GM19351 (cell line): Measurements from ENCODE around the gene ANKRD33B.
A peak's percentile ranks its signal among the peaks of the same experiment; 100 is the strongest.
"Not testable (repeated sequence)": the region's sequence is repeated elsewhere in the genome, so short reads cannot be mapped to it uniquely, and the experiment has no call there.

ENCODE experiments used
- ATAC-seq: cut with Tn5 transposase; IDR thresholded peaks from one replicate; pipeline ENCODE4 v1.9.1; 2021; ENCODE audit warnings: mild to moderate bottlenecking, moderate library complexity; ENCODE audit not compliant: unreplicated experiment

Gene ANKRD33B

GRCh38 chr5:10563945-10564837, at the start of gene ANKRD33B:
Gene ANKRD33B, plus strand, starts transcription at chr5:10564070. Its CDS starts 398 bp downstream, at chr5:10564468.
- peak; percentile 49 for ATAC-seq

DNA sequence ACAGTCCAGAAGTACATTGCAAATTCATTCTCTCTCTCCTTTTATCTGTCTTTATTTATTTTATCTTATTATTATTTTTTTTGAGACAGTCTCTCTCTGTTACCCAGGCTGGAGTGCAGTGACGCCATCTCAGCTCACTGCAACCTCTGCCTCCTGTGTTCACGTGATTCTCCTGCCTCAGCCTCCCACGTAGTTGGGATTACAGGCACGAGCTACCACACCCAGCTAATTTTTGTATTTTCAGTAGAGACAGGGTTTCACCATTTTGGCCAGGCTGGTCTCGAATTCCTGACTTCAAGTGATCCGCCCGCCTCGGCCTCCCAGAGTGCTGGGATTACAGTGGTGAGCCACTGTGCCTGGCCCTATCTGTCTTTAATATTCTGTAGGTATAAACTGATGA, 49.3 kb upstream of the ANKRD33B start:
- not testable (repeated sequence) for ATAC-seq

DNA sequence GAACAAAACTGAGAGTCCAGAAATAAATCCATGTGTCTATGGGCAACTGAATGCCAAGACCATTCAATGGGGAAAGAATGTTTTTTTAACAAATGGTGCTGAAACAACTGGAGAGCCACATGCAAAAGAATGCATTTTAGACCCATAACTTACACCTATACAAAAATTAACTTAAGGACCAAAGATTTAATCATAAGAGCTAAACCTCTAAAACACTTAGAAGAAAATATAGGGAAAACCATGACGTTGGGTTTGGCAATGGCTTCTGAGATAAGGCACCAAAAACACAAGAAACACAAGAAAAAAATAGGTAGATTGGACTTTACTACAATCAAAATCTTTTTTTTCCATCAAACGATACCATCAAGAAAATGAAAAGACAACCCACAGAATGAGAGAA, 48.4 kb upstream of the ANKRD33B start:
- no peak for ATAC-seq

GRCh38 chr5:10518347-10518746, 45.5 kb upstream of the ANKRD33B start:
- no peak for ATAC-seq

DNA sequence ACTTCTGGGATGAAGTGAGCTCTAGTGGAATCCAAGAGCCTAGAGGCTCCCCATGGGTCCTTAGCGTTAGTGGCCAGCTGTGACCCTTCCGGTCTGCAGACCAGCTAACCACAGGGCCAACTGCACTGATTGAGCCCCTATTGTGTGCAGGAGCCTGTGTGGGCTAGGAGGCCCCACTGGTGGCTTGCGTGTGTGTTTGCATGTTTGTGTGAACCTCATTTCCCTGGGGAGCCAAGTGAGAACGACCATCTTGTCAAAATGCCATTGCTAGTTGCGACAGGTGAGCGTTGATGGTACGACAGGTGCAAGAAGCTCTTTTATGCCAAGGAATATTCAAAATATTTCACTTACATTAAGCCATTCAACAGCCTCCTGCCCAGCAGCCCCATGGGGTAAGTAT, 44.1 kb upstream of the ANKRD33B start:
- no peak for ATAC-seq

GRCh38 chr5:10520706-10521105, 43.2 kb upstream of the ANKRD33B start:
- ATAC-seq: no peak

- ATAC-seq: no peak
Observed at GRCh38 chr5:10521466-10522223, 42.2 kb upstream of the ANKRD33B start.

- no peak for ATAC-seq
Observed at GRCh38 chr5:10522224-10522611, 41.7 kb upstream of the ANKRD33B start.

- no peak for ATAC-seq
Observed at GRCh38 chr5:10524376-10525123, 39.3 kb upstream of the ANKRD33B start.

DNA sequence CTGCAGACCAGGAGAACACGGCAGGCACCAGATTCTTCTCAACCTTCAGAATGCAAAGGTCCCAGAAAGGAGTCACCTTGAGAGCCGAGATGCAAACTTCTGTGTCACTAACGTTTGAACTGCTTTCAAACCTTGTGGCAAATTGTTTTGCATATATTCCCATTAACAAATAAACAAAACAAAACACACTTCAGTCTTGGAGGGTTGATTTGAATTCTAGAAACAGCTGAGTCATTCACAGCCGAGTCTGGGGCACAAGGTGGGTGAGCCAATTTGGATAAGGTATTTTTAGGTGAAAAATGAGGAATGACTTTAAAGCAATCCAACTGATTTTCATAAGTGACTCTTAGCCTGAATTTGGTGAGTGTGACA, 38.8 kb upstream of the ANKRD33B start:
- ATAC-seq: no peak

GRCh38 chr5:10527281-10527950, 36.5 kb upstream of the ANKRD33B start:
- ATAC-seq: no peak

DNA sequence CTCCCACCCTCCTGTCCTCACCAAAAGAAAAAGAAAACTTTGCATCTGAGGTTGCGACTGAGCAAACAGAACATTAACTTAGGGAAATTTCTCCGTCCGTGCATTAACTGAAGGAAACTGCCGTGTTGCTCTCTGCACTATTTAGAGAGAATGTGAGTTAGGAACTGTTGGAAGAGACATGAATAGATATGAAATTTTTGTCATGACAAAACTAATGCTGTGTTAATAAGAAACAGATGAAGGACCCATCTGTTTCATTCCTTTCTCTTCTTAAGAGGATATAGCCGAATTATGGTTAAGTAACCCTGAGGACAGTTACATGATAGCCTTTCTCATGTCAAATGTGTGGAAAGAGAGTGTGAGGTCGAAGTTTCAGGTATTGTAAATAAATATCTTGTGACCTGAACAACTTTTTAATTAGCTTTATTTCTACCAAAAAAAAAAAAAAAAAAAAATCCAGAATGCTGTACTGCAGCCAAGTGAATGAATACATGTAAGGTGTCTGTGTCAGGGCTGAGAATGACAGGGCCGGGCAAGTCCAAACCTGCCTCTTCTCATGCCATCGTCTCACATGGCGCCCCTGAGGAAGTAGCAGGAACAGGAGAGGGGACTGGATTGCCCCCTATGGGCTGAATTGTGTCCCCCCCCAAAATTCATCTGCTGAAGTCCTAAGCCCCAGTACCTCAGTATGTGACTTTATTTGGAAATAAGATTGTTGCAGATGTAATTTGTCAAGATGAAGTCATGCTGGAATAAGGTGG, 35.6 kb upstream of the ANKRD33B start:
- no peak for ATAC-seq

DNA sequence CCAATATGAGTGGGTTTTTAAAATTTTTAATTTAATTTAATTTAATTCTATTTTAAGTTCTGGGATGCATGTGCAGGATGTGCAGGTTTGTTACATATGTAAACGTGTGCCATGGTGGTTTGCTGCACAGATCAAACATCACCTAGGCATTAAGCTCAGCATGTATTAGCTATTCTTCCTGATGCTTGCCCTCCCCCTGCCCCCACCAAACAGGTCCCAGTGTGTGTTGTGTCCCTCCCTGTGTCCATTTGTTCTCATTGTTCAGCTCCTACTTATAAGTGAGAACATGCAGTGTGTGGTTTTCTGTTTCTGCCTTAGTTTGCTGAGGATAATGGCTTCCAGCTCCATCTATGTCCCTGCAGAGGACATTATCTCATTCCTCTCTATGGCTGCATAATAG, 35.0 kb upstream of the ANKRD33B start:
- no peak for ATAC-seq

DNA sequence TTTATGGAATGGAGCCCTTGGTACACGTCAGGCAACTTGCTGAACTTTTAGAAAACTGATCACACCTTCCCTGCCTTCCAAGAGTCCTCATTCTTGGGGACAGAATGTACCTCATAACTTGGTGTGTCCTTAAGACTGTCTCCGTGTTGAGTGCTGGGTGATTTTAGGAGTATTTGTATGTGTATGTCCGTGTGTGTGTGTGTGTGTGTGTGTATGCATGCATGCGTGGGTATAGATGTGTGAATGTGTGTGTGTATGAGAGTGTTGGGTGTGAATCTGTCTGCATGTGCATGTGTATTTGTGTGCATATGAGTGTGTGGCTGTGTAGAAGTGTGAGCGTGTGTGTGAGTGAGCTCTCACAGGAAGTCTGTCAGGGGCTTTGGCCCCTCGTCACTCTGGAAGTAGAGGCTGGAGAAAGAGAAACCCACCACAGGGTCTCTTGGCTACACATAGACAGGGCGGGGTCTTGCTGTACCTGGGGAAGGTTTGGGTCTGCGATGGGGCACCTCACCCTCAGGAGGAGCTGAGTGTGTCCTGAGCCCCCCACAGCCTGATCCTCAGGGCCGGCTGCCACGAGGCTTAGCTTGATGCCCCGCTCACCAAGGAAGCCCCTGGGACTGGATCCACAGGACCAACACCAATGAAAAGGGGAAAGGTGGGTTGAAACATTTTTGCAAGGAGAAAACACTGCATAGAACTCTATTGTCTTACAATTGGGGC, 33.1 kb upstream of the ANKRD33B start:
- ATAC-seq: no peak

- no peak for ATAC-seq
Observed at GRCh38 chr5:10532421-10532820, 31.4 kb upstream of the ANKRD33B start.

GRCh38 chr5:10533226-10533625, 30.6 kb upstream of the ANKRD33B start:
- ATAC-seq: no peak

- no peak for ATAC-seq
Observed at GRCh38 chr5:10534561-10535530, 29.0 kb upstream of the ANKRD33B start.

DNA sequence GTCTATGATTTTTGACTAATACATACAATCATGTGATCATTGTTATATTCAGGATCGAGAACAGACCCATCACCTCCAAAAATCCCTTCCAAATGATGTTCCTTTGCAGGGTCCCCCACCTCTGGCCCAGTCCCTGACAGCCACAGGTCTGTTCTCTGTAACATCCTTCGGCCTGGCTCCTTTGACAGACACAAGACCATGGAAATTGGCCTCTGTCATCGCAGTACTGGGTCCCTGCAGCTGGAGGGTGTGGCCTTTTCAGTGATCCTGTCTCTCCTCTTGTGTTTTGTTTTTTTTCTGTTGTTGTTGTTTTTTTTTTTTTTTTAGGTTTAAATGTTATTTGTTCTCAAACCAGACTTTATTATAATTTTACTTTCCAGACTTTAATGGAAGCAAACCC, 27.4 kb upstream of the ANKRD33B start:
- no peak for ATAC-seq
